NCI-H526 (cell line): ENCODE measurements around the gene CES1.
A peak's percentile ranks its signal among the peaks of the same experiment; 100 is the strongest.
"Not testable (repeated sequence)": the region's sequence is repeated elsewhere in the genome, so short reads cannot be mapped to it uniquely, and the experiment has no call there.

Experiments used
- DNase-seq, 2 experiments: peaks; one replicate each; lab custom pipeline; 2025; lab: John Stamatoyannopoulos, UW

The CES1 gene

GRCh38 chr16:55832773-55833691, at the start of gene CES1:
CES1 (minus strand) TSS chr16:55833096; CDS start chr16:55833055, 41 bp downstream.
- no peak for DNase-seq

- DNase-seq = no peak
These were observed 44.0 kb upstream of the CES1 start for GRCh38 chr16:55876854-55877253.

GRCh38 chr16:55875273-55875672, 42.4 kb upstream of the CES1 start, which contains the start of gene CES5A:
CES5A (minus strand) TSS chr16:55875373; CDS start chr16:55875221, 152 bp downstream.
- DNase-seq = no peak

GRCh38 chr16:55873122-55873521, 40.2 kb upstream of the CES1 start:
- DNase-seq = no peak

GRCh38 chr16:55872130-55872529, 39.2 kb upstream of the CES1 start:
- DNase-seq = no peak

DNA sequence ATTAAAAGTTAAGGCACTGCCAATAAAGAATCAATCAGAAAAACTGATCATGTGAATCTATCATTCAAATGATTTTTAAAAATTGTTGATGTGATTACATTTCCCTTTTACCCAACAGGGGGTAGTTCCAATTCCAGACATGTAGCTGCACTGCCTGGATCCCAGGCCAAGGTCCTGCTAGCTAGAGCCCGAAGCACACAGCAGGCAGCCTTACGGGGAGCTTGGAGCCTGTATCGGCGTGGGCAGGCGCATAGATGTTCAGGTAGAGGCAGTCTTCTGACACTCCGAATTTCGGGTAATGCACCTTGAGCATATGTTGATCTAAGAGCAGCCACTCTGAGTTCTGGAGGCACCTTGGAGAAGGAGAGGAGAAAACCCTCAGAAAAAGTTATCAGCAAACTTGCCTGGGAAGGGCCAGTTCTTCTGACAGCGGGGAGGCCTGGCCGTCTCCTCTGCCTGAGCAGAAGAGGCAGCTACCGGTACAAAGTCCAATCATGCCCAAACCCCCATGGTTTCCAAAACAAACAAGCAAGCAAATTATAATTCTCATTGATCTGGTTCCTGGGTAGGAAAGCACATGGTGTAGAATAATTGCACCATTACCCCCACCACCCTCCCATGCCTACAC, 38.6 kb upstream of the CES1 start:
- DNase-seq = no peak

- DNase-seq = no peak
These were observed 36.1 kb upstream of the CES1 start for GRCh38 chr16:55868980-55869379.

- no peak for DNase-seq
These were observed 35.2 kb upstream of the CES1 start for GRCh38 chr16:55868137-55868536.

DNA sequence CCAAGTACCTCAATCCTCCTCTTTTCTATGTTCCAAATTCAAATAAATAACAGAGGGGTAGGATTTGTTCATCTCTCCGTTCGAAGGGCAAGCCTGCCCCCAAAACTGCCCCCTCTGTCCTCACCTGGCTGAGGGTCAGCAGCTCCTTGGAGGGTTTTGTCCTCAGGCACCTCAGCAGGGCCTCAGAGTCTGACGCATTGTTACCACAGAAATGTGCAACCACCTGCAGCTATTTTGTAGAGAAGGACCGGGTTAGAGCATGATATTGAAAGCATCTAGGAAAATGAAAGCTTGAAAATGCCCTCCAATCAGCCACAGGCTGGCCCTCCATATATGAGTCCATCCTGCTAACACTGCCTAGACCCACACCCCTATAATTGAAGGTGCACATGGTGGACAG, 28.4 kb upstream of the CES1 start:
- DNase-seq = no peak

GRCh38 chr16:55857650-55858049, 24.8 kb upstream of the CES1 start:
- not testable (repeated sequence) for DNase-seq

GRCh38 chr16:55856950-55857349, 24.1 kb upstream of the CES1 start:
- no peak for DNase-seq

DNA sequence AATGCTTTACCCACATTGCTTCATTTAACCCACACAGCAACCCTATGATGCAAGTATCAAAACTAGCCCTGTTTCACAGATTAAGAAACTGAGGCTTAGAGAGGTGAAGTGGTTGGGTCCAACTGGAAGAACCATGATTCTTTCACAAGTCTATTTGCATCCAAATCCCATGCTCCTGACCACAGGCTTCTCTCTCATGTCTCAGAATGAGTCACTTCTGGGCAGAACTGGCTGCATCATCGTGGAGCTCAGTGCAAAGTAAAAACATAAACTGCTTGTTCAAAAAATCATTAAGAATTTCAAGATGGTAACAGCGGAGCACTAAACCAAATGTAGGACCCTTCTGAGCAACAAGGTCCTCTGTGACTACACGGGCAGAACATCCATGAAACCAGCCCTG, 20.2 kb upstream of the CES1 start:
- no peak for DNase-seq

- DNase-seq = no peak
These were observed 16.6 kb upstream of the CES1 start for GRCh38 chr16:55849536-55849935.

DNA sequence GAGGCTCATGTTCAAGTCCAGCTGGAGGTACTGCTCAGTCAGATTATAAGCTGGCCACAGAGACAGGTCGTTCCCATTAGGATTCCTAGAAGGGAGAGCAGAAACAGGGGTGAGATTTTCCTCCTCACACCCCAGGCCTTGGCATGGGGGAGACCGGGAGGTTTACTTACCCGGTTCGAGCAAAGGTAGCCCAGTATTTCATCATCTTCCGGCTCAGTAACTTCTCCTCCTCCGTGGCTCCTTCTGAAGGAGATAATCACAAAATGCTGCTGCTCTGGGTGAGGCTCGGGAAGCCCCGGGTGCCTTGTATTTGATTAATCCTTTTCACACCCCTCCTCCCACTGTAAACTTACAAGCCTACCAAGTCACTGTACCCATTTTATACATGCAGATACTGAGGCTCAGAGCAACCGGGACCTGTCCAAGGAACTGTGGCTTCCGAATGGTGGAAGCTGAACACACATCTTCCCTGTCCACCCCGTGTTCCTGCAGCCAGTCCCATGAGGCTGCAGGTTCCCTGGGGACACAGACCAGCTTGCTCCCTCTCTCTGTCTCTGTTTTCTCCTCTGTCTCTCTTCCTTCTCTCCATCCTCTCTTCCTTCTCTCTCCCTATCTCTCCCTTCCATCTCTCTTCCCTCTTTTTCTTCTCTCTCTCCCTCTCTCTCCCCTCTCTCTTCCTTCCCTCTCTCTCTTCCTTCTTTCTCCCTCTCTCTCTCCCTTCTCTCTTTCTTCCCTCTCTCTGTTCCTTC, 13.9 kb upstream of the CES1 start:
- DNase-seq = no peak

DNA sequence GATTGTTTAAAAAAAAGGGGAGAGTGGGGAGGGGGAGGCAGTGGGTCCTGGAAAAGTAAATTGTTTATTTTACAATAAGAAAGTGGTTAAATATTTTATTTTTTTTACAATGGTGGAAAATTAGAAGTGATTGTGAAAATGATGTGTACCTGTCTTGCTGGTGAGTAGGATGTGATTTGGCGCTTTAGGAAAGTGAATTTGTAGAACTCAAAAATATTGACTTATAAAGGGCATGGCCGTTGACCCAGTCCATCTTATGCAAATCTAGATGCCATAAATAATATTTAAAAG, 10.2 kb upstream of the CES1 start:
- no peak for DNase-seq

- peak in 1 of 2 experiments; percentile 28 for DNase-seq
These were observed 9.6 kb upstream of the CES1 start for GRCh38 chr16:55842369-55843104.

- DNase-seq = no peak
These were observed 6.2 kb upstream of the CES1 start for GRCh38 chr16:55839115-55839514.

DNA sequence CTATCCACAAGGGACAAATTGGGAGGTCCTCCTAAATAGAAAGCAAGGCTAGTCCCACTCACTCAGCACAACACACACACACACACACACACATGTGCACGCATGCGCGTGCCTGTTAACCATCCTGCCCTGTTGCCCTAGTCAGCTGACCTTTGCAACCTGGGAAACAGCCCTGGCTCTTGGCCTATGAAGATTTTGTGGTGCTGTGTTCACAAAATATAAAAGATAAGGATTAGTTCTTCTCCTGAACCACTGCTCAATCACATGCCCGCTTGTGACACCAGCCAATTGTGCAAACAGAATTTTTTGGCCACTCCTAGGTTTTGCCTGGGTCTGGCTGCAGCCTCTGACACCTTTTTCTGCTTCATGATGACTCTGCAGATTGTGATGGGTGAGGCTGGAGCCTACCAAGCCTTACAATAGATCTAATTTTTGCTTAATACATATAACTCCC, 3.3 kb upstream of the CES1 start:
- DNase-seq = no peak

DNA sequence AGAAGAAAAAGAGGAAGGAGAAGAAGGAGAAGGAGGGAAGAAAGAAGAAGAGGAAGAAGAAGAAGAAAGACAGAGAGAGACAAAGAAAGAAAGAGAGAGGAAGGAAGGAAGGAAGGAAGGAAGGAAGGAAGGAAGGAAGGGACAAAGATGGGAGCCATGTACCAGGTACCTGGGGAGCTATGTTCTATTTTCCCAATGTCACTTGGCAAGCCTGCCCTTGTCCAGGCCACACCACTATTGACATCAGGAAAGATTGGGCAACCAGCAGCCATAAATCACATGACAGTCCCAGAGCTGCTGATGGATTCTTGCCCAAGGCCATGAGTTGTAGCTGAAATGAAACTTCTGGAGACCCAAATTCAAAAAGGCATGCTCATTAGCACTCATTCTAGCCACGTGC, 2.7 kb upstream of the CES1 start:
- no peak for DNase-seq

- not testable (repeated sequence) for DNase-seq
These were observed 2.3 kb upstream of the CES1 start for GRCh38 chr16:55835173-55835572.

GRCh38 chr16:55834049-55834448, 1.2 kb upstream of the CES1 start:
- no peak for DNase-seq

DNA sequence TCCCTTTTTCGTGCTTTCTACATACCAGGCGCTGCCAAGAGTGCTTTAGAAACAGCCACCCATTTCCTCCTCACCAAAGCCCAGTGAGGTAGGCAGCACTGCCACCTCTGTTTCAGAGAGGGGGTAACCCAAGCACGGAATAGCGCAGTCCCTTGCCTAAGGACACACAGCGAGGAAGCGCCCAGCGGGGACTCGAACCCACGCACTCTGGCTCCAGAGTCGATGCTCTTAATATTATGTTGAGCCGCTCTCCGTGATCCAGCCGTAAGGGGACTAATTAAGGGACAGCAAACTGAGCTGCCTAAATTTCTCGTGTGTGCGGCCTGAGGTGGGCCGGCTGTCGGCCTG, 497 bp downstream of the CES1 start:
- DNase-seq = no peak
